Nephron progenitor cell (in vitro differentiated cells): ENCODE measurements around the gene CSAG3.
"Not testable (repeated sequence)": the region's sequence is repeated elsewhere in the genome, so short reads cannot be mapped to it uniquely, and the experiment has no call there.

Experiments used
- DNase-seq: peaks from one replicate; pipeline ENCODE4 v3.0.0; 2021
- H3K27ac Mint-ChIP-seq: 2 replicates; pipeline ENCODE4 v1.8.0; 2021; ENCODE audit warnings: mild to moderate bottlenecking, moderate library complexity, mixed read lengths
- H3K27me3 Mint-ChIP-seq: 2 replicates; pipeline ENCODE4 v1.8.0; 2021; ENCODE audit warnings: mild to moderate bottlenecking, low read depth, mixed read lengths; ENCODE audit not compliant: poor library complexity
- H3K36me3 Mint-ChIP-seq: 2 replicates; pipeline ENCODE4 v1.8.0; 2021; ENCODE audit warnings: low read depth, mixed read lengths
- H3K4me1 Mint-ChIP-seq: 2 replicates; pipeline ENCODE4 v1.8.0; 2021; ENCODE audit warnings: mixed read lengths
- H3K4me3 Mint-ChIP-seq: 2 replicates; pipeline ENCODE4 v1.8.0; 2021; ENCODE audit warnings: mild to moderate bottlenecking, moderate library complexity, mixed read lengths
- H3K9me3 Mint-ChIP-seq: 2 replicates; pipeline ENCODE4 v1.8.0; 2021; ENCODE audit warnings: mild to moderate bottlenecking, moderate library complexity, mixed read lengths
- TF ChIP-seq, protein P1 (sequence below): fragments of 200-600 bp; sonication (generic); IDR thresholded peaks from 2 replicates; pipeline ENCODE4 v1.5.0; 2021; ENCODE audit warnings: antibody characterized with exemption

Gene CSAG3

DNA sequence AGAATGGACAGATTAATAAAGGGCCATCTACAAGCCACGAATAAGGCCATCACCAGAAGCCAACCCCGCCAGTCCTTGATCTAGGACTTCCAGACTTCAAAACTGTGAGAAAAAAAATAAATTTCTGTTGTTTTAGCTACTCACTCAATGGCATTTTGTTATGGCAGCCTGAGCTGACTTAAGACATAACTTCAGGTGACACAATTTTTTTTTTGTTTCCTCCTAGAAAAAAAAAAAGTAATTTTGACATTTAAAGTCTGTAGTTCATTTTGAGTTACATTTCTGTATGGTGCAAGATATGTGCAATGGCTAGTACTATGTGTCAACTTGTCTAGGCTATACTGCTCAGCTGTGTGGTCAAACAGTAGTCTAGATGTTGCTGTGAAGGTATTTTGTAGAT lies at the start of gene CSAG3:
Gene CSAG3, plus strand, starts transcription at position 301 of the 400 bp plus-strand sequence.
- not testable (repeated sequence) for H3K9me3 Mint-ChIP-seq, H3K4me1 Mint-ChIP-seq, H3K4me3 Mint-ChIP-seq, H3K27ac Mint-ChIP-seq, H3K27me3 Mint-ChIP-seq, DNase-seq, H3K36me3 Mint-ChIP-seq

DNA sequence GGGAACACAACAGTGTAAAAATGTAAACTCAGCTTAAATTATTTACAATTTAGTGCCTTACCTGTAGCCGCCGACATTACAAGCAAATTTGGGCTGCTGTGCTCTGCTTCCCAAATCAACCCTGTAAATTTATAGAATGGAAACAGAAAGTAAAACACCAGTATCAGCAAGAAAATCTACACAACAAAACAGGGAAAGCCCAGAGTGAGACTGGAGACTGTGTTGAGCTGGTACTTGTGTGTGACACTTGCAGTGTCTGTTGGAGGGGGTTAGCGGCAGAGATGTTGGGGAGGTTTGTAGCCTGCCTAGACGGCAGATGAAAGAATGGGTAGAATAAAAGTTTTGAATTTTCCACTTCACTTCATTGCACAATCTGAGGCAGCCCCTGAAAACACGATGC lies 45.8 kb upstream of the CSAG3 start:
- not testable (repeated sequence) for H3K27ac Mint-ChIP-seq, H3K4me1 Mint-ChIP-seq

DNA sequence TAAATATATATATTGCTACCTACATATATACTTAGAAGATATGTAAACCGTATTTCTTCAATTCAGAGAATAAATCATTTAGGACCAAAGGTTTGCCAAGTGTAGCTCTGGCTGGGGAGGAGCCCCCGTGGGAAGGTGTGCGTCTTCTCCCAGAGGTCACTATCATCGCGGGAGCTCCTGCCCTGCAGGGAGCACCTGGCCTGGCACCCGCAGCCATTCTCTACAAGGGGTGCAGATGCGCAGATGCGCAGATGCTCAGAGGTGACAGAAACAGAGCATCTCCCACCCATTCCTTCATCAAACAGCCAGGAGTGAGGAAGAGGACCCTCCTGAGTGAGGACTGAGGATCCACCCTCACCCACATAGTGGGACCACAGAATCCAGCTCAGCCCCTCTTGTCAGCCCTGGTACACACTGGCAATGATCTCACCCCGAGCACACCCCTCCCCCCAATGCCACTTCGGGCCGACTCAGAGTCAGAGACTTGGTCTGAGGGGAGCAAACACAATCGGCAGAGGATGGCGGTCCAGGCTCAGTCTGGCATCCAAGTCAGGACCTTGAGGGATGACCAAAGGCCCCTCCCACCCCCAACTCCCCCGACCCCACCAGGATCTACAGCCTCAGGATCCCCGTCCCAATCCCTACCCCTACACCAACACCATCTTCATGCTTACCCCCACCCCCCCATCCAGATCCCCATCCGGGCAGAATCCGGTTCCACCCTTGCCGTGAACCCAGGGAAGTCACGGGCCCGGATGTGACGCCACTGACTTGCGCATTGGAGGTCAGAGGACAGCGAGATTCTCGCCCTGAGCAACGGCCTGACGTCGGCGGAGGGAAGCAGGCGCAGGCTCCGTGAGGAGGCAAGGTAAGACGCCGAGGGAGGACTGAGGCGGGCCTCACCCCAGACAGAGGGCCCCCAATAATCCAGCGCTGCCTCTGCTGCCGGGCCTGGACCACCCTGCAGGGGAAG lies 44.9 kb upstream of the CSAG3 start, which contains the start of gene MAGEA2B:
Gene MAGEA2B, plus strand, starts transcription at position 814 of the 973 bp plus-strand sequence. CDS start 2,479 bp downstream, outside the sequence.
- H3K4me1 Mint-ChIP-seq, H3K36me3 Mint-ChIP-seq, H3K9me3 Mint-ChIP-seq, H3K27me3 Mint-ChIP-seq, H3K27ac Mint-ChIP-seq, H3K4me3 Mint-ChIP-seq, DNase-seq: not testable (repeated sequence)

More for the DNA sequence above, 45.8 kb upstream of the CSAG3 start:
- not testable (repeated sequence) for H3K9me3 Mint-ChIP-seq, DNase-seq, H3K27me3 Mint-ChIP-seq, H3K36me3 Mint-ChIP-seq, H3K4me3 Mint-ChIP-seq

DNA sequence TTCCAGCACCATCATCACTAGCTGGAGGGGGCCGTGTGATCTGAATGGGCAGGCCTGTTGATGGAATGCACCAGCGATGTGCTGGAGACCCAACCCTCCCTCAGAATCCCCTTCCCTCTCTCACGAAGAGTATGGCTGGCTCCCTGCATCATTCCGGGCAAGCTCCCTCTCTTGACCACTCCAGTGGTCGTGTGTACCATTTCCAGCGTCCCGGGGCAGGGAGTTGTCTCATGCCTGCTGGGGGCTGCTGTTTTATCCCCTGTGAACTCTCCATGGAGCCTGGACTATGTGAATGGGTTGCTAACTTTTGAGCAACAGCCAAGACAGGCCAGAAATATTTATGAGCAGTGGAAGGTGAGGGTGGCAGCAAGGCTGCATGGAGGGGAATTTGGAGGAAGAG lies 33.6 kb upstream of the CSAG3 start:
- Mint-ChIP-seq H3K27me3 (peaks cover 2% of the 10 kb centered on the region), H3K4me3 (no peak overlapping the region), H3K4me1 (no peaks in the 10 kb centered on the region), H3K9me3 (peaks cover 32% of the 10 kb centered on the region), H3K27ac (no peak overlapping the region), H3K36me3 (no peaks in the 10 kb centered on the region)
- DNase-seq, result no peak
- TF ChIP-seq, protein P1, sequence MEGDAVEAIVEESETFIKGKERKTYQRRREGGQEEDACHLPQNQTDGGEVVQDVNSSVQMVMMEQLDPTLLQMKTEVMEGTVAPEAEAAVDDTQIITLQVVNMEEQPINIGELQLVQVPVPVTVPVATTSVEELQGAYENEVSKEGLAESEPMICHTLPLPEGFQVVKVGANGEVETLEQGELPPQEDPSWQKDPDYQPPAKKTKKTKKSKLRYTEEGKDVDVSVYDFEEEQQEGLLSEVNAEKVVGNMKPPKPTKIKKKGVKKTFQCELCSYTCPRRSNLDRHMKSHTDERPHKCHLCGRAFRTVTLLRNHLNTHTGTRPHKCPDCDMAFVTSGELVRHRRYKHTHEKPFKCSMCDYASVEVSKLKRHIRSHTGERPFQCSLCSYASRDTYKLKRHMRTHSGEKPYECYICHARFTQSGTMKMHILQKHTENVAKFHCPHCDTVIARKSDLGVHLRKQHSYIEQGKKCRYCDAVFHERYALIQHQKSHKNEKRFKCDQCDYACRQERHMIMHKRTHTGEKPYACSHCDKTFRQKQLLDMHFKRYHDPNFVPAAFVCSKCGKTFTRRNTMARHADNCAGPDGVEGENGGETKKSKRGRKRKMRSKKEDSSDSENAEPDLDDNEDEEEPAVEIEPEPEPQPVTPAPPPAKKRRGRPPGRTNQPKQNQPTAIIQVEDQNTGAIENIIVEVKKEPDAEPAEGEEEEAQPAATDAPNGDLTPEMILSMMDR, result no peak

DNA sequence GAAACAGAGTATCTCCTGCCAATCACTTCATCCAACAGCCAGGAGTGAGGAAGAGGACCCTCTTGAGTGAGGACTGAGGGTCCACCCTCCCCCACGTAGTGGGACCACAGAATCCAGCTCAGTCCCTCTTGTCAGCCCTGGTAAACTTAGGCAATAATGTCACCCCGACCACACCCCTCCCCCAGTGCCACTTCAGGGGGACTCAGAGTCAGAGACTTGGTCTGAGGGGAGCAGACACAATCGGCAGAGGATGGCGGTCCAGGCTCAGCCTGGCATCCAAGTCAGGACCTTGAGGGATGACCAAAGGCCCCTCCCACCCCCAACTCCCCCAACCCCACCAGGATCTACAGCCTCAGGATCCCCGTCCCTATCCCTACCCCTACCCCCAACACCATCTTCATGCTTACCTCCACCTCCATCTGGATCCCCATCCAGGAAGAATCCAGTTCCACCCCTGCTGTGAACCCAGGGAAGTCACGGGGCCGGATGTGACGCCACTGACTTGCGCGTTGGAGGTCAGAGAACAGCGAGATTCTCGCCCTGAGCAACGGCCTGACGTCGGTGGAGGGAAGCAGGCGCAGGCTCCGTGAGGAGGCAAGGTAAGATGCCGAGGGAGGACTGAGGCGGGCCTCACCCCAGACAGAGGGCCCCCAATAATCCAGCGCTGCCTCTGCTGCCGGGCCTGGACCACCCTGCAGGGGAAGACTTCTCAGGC lies 25.6 kb upstream of the CSAG3 start, which contains the start of the genes CSAG1 and MAGEA12:
Gene CSAG1, minus strand, starts transcription at position 461 of the 715 bp plus-strand sequence. CDS start 1,261 bp downstream, outside the sequence.
Gene MAGEA12, plus strand, starts transcription at position 497 of the 715 bp plus-strand sequence. CDS start 2,405 bp downstream, outside the sequence.
- TF ChIP-seq, protein P1, result no peak
- H3K9me3 Mint-ChIP-seq, result peaks cover 48% of the 10 kb centered on the region
- no peak within 1 kb of the TSS for H3K27ac Mint-ChIP-seq
- H3K27me3 Mint-ChIP-seq, result peaks cover 6% of the 10 kb centered on the region
- no peak within 1 kb of the TSS for H3K4me3 Mint-ChIP-seq
- no peaks in the 10 kb centered on the region for H3K36me3 Mint-ChIP-seq
- H3K4me1 Mint-ChIP-seq, result no peaks in the 10 kb centered on the region
- DNase-seq, result no peak

DNA sequence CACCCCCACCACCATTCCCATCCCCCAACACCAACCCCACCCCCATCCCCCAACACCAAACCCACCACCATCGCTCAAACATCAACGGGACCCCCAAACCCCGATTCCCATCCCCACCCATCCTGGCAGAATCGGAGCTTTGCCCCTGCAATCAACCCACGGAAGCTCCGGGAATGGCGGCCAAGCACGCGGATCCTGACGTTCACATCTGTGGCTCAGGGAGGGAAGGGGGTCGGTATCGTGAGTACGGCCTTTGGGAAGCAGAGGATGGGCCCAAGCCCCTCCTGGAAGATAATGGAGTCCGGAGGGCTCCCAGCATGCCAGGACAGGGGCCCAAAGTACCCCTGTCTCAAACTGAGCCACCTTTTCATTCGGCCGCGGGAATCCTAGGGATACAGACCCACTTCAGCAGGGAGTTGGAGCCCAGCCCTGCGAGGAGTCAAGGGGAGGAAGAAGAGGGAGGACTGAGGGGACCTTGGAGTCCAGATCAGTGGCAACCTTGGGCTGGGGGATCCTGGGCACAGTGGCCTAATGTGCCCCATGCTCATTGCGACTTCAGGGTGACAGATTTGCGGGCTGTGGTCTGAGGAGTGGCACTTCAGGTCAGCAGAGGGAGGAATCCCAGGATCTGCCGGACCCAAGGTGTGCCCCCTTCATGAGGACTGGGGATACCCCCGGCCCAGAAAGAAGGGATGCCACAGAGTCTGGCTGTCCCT lies 24.7 kb upstream of the CSAG3 start:
- Mint-ChIP-seq H3K9me3 (peaks cover 50% of the 10 kb centered on the region), H3K27me3 (peaks cover 12% of the 10 kb centered on the region)
- DNase-seq, H3K27ac Mint-ChIP-seq, H3K4me3 Mint-ChIP-seq, H3K4me1 Mint-ChIP-seq, H3K36me3 Mint-ChIP-seq: not testable (repeated sequence)

DNA sequence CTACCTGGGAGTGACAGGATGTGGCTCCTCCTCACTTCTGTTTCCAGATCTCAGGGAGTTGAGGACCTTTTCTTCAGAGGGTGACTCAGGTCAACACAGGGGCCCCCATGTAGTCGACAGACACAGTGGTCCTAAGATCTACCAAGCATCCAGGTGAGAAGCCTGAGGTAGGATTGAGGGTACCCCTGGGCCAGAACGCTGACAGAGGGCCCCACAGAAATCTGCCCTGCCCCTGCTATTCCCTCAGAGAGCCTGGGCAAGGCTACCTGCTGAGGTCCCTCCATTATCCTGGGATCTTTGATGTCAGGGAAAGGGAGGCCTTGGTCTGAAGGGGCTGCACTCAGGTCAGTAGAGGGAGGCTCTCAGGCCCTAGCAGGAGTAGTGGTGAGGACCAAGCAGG lies 23.9 kb upstream of the CSAG3 start:
- Mint-ChIP-seq H3K27ac (no peak overlapping the region), H3K9me3 (peaks cover 54% of the 10 kb centered on the region), H3K36me3 (no peaks in the 10 kb centered on the region), H3K4me3 (no peak overlapping the region), H3K27me3 (peaks cover 14% of the 10 kb centered on the region), H3K4me1 (no peaks in the 10 kb centered on the region)
- no peak for DNase-seq
- TF ChIP-seq, protein P1, result no peak
